ENCODE results near the gene TMEM115.

TMEM115 gene

GRCh38 chr3:50330330-50330729, 29.0 kb downstream of the TMEM115 start:
- no peak for FAIRE-seq

GRCh38 chr3:50327943-50328691, 31.2 kb downstream of the TMEM115 start, which contains the start of gene TUSC2:
TUSC2 (minus strand) TSS chr3:50328223; CDS start chr3:50328099, 124 bp downstream.
- peak; percentile 90 for FAIRE-seq

GRCh38 chr3:50327129-50327528, 32.2 kb downstream of the TMEM115 start:
- FAIRE-seq = no peak

GRCh38 chr3:50326182-50326541, 33.2 kb downstream of the TMEM115 start:
- FAIRE-seq = no peak

GRCh38 chr3:50325497-50326181, 33.7 kb downstream of the TMEM115 start:
- no peak for FAIRE-seq

GRCh38 chr3:50325113-50325480, 34.2 kb downstream of the TMEM115 start:
- FAIRE-seq = no peak

- FAIRE-seq = no peak
Measured at GRCh38 chr3:50324351-50325112, 34.8 kb downstream of the TMEM115 start.

GRCh38 chr3:50323614-50324199, 35.6 kb downstream of the TMEM115 start:
- no peak for FAIRE-seq

GRCh38 chr3:50323092-50323600, 36.2 kb downstream of the TMEM115 start:
- FAIRE-seq = no peak

- no peak for FAIRE-seq
Measured at GRCh38 chr3:50322386-50323091, 36.8 kb downstream of the TMEM115 start, which contains the start of gene HYAL2. HYAL2 (minus strand) TSS chr3:50322745; CDS start chr3:50320489, 2,256 bp downstream.

- no peak for FAIRE-seq
Measured at GRCh38 chr3:50322115-50322385, 37.3 kb downstream of the TMEM115 start.

- FAIRE-seq = no peak
Measured at GRCh38 chr3:50321336-50322114, 37.8 kb downstream of the TMEM115 start.

- no peak for FAIRE-seq
Measured at GRCh38 chr3:50320853-50321335, 38.4 kb downstream of the TMEM115 start.

GRCh38 chr3:50319894-50320625, 39.3 kb downstream of the TMEM115 start:
- FAIRE-seq = no peak

- FAIRE-seq = no peak
Measured at GRCh38 chr3:50319181-50319893, 40.0 kb downstream of the TMEM115 start.

- no peak for FAIRE-seq
Measured at GRCh38 chr3:50318615-50319014, 40.7 kb downstream of the TMEM115 start.

GRCh38 chr3:50318163-50318562, 41.2 kb downstream of the TMEM115 start:
- no peak for FAIRE-seq

- FAIRE-seq = no peak
Measured at GRCh38 chr3:50317300-50317699, 42.0 kb downstream of the TMEM115 start.

GRCh38 chr3:50316657-50317242, 42.6 kb downstream of the TMEM115 start:
- FAIRE-seq = no peak

GRCh38 chr3:50314816-50315215, 44.5 kb downstream of the TMEM115 start:
- FAIRE-seq = no peak

All from endometrium (tissue), 2 donors.